ENCODE measurements around the gene C1QL4.
"Not testable (repeated sequence)": the region's sequence is repeated elsewhere in the genome, so short reads cannot be mapped to it uniquely, and the experiment has no call there.

C1QL4 gene

GRCh38 chr12:49347311-49348193, 10.6 kb upstream of the C1QL4 start:
- peak; percentile 81 for DNase-seq

- no peak for DNase-seq
Observed at GRCh38 chr12:49346659-49347310, 9.8 kb upstream of the C1QL4 start, which contains the start of gene DNAJC22. TSS of gene DNAJC22 (plus strand) at chr12:49346888. CDS start at chr12:49348873, 1,985 bp downstream.

GRCh38 chr12:49345825-49346658, 9.1 kb upstream of the C1QL4 start:
- DNase-seq, result no peak

- no peak for DNase-seq
Observed at GRCh38 chr12:49345051-49345824, 8.2 kb upstream of the C1QL4 start.

- DNase-seq, result no peak
Observed at GRCh38 chr12:49344486-49345050, 7.6 kb upstream of the C1QL4 start.

GRCh38 chr12:49342914-49343731, 6.1 kb upstream of the C1QL4 start:
- DNase-seq, result no peak

- DNase-seq, result peak; percentile 92
Observed at GRCh38 chr12:49342066-49342913, 5.3 kb upstream of the C1QL4 start.

GRCh38 chr12:49341777-49342065, 4.7 kb upstream of the C1QL4 start:
- no peak for DNase-seq

GRCh38 chr12:49340971-49341776, 4.2 kb upstream of the C1QL4 start:
- DNase-seq, result no peak

GRCh38 chr12:49340095-49340870, 3.3 kb upstream of the C1QL4 start:
- no peak for DNase-seq

- no peak for DNase-seq
Observed at GRCh38 chr12:49339464-49339861, 2.5 kb upstream of the C1QL4 start.

- DNase-seq, result no peak
Observed at GRCh38 chr12:49338830-49339463, 2.0 kb upstream of the C1QL4 start.

GRCh38 chr12:49335955-49336644, 888 bp downstream of the C1QL4 start:
- no peak for DNase-seq

- no peak for DNase-seq
Observed at GRCh38 chr12:49335118-49335954, 1.7 kb downstream of the C1QL4 start.

GRCh38 chr12:49334681-49335080, 2.3 kb downstream of the C1QL4 start:
- DNase-seq, result no peak

- no peak for DNase-seq
Observed at GRCh38 chr12:49334226-49334625, 2.8 kb downstream of the C1QL4 start.

GRCh38 chr12:49333778-49334177, 3.2 kb downstream of the C1QL4 start:
- DNase-seq, result not testable (repeated sequence)
